GF-D8 (cell line): ENCODE measurements around the gene HMCN2.
"Not testable (repeated sequence)": the region's sequence is repeated elsewhere in the genome, so short reads cannot be mapped to it uniquely, and the experiment has no call there.

ENCODE experiments used
- DNase-seq: peaks from one replicate; lab custom pipeline; 2025; lab: John Stamatoyannopoulos, UW

The HMCN2 gene

DNA sequence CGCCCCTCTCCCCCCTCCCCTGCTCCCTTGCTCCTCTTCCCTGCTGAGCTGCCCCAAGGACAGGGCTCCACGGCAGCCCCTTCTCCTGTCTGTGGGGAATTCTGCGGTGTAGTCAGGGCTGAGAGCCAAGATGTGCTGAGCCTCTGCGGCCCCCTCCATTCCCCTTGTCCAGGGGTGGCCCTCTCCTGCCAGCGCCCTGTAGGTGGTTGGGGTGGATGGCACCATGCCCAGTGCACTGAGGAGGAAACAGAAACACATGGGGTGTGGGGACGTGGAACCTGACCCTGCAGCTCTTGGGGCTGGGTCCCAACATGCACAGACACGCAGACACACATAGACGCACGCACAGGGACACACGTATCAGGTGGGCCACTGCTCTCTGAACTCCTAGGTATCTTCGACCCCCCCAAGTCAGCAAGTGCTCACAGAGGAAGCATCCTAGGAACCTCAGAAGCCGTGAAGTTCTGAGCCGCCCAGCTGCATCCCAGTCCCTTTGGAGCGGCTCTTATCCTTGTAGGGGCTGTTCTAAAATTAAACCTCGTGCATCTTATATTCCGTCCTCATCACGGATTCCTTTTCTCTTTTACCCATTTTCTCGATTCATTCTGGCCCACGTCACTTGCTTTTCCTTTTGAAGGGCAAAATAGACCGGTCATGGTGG is 64.8 kb downstream of the HMCN2 start:
- no peak for DNase-seq

GRCh38 chr9:130331061-130331460 is 65.5 kb downstream of the HMCN2 start:
- DNase-seq, result no peak

DNA sequence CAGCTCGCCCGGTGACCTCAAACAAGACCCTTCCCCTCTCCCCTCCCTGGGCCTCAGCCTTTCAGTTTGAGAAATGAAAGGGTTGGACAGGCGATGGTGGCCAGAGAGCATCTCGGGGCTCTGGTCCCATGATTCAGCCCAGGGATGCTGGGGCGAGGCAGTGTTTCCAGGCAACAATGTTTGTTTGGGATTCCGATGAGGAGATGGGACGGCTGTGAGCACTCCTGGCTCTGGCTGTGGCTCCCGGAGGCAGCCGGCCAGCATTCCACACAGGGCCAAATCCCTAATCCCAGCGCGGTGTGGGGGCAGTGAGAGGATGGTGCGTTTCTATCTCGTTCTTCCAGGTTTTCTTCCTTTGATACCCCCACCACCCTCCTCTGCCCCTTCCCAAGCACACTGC is 66.0 kb downstream of the HMCN2 start:
- no peak for DNase-seq

GRCh38 chr9:130332384-130332926 is 66.9 kb downstream of the HMCN2 start:
- no peak for DNase-seq

DNA sequence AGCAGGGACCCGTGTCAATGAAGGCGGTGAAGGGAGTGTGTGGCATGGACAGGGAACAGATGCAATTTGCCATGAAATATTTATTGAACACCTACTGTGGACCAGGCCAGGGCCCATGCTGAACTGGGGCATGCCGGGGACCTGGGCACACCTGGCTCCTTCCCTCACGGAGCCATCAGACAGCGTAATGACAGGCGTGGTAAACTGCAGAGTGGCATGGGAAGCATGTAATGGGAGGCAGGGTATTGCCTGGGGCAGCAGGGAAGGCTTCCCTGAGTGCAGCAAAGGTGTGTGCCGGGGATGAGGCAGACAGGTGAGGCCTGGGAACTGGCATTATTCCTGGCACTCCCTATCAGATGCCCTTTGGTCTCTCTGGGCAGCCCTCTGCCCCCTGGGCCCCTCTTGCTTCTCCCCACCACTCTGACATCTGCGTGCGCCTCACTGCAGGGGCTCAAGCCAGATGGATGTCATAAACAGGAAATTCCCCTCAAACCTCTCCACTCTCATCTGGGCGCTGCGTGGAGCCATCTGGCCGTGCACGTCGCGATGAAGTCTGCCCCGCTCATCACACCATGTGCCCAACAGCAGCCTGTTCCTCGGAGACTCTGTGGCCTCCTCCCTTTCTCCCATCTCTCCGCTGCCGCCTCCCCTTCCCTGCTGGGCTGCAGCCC is 67.6 kb downstream of the HMCN2 start:
- no peak for DNase-seq

DNA sequence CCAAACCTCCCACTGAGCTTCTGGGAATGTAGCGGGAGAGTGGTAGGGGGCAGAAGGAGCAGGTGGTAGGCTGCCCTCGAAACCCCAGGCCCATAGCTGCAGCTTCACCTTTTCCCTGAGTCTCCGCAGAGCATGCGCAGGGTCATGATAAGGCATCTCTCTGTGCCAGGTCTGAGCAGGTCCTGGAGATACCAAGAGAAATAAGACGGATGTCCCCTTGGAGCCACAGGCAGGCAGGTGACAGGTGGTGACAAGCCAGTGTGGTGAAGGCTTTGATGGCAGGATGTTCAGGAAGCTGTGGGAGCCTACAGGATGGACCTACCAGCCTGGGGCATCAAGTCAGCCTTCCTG is 68.1 kb downstream of the HMCN2 start:
- DNase-seq, result no peak

- no peak for DNase-seq
Observed at GRCh38 chr9:130334915-130335314, 69.4 kb downstream of the HMCN2 start.

DNA sequence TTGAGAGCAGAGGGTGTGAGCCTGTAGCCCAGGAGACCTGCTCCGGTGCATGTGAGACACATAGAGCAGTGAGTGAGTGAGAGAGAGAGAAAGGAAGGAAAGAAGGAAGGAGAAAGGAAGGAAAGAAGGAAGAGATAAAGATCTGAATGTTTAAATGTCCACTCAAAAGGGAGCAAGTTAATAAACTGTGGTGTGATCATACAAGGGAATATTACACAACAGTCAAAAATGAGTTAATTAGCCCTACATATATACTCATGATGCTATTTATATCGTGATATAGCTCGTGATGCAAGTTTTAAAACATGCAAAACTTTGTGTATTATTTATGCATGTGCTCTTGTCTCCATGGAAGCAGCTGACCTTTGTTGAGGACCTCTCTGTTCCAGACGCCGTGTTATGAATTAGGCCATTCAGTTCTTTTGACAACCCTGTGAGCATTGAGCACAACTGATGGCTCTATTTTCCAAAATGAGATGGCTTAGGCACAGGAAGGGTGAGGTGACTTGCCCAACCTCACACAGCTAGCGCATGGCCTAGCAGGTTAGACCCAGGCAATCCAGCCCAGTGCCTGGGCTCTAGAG is 70.6 kb downstream of the HMCN2 start:
- DNase-seq, result no peak

DNA sequence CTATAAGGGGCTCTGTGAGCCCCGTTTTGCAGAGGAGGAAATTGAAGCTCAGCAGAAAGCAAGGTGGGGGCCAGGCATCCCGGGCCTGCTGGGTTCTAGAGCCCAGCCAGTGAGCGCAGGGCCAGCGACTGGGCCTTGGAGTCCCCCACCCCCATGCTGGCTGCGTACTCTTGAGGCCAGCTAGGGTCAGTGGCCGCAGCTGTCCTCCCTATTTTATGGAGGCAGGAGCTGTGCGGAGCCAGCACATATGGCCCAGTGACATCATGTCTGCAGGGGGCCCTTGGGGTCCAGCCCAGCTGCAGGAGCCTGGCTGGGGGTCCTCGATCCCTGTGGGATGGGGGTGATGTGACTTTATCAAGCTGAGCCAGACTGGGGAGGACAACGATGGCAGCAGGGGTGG is 71.3 kb downstream of the HMCN2 start:
- no peak for DNase-seq

DNA sequence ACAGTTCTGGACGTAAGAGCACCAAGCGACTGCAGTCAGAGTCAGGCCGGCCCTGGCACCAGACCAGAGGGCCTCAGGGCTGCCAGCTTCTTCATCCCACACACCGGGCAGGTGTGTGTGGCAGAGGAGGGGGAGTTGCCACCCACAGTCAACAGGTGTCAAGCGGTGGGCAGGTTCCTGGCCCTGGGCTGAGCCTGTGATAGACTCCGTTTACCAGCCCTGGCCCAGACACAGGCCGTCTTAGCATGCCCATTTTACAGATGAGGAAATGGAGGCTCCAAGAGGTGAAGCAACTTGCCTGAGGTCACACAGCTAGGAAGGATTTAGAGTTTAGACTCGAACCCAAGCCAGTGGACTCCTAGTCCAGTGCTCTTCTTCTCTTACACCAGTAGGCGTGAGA is 71.8 kb downstream of the HMCN2 start:
- no peak for DNase-seq

- no peak for DNase-seq
Observed at GRCh38 chr9:130337784-130338380, 72.3 kb downstream of the HMCN2 start.

DNA sequence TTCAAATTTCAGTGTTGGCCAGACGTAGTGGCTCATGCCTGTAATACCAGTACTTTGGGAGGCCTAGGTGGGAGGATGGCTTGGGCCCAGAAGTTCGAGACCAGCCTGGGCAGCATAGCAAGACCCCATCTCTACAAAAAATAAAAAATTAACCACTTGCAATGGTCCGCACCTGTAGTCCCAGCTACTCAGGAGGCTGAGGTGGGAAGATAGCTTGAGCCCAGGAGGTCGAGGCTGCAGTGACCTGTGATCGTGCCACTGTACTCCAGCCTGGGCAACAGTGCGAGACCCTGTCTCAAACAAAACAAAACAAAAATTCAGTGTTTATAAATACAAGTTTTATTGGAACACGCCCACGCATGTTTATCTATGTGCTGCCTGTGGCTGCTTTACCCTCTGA is 73.3 kb downstream of the HMCN2 start:
- DNase-seq, result not testable (repeated sequence)

DNA sequence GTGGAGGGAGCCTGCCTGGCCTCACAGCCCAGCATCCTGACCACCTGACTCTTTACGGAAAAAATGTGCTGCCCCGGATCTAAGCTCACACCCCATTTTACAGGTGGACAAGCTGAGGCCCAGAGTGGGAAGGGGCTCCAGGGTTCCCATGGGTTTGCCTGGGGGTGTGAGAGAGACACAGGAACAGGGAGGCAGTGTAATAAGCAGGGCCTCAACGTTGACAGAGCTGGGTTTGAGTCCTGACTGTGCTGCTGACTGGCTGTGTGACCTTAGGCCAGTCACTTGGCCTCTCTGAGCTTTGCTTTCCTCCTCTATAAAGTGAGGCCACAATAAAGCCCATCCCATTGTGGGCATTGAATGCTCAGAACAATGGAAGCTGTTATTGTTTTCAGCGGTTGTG is 73.7 kb downstream of the HMCN2 start:
- no peak for DNase-seq

DNA sequence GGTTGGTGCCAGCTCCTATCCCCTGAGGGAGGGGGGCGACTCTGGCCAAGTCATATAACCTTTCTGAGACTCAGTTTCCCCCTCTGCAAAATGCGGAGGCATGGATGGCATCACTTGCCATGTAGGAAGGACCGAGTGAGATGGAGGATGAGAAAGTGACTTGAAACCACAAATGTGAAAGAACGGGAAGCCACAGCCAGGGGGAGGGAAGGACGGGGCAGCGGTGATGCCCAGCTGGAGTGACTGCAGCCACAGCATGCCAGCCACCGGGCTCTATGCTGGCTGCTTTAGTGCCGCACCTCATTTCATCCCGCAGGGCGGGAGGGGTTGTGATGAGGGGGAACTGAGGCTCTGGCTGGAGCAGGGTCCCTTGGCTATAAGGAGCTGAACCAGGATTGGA is 74.5 kb downstream of the HMCN2 start:
- DNase-seq, result no peak

GRCh38 chr9:130340557-130340956 is 75.0 kb downstream of the HMCN2 start:
- not testable (repeated sequence) for DNase-seq

- DNase-seq, result no peak
Observed at GRCh38 chr9:130341128-130341527, 75.6 kb downstream of the HMCN2 start.

DNA sequence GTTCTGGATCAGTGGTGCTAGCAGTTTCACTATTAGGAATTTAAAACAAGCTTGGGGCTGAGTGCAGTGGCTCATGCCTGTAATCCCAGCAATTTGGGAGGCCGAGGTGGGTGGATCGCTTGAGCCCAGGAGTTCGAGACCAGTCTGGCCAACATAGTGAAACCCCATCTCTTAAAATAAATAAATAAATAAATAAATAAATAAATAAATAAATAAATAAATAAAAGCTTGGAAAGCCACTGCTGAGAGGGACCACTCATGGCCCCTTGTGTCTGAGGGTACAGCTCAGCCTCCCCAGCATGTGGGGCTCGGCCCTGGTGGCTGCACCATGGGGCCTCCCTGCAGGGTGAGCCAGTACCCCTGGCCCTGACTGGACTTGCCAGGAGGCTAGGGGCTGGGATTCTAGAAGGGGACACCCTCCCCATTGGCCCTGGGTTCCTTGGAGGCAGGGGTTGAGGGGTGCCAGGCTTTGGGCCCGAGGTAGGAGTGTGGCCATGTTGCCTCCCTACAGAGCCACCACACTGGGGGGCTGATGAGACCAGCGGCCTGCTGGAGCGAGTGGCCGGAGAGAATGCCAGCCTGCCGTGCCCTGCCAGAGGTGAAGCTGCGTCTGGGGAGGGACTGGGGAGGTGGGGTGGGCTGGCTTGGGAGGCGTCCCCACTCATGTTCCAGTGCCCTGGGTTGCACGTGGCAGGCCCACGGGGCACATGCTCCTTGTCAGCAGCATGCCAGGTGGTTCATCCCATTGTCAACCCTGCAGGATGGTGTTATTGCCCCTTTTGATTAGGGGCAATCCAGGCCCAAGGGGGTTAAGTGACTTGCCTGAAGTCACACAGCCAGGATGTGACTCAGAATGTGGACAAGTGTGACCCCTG is 76.5 kb downstream of the HMCN2 start:
- DNase-seq, result no peak

DNA sequence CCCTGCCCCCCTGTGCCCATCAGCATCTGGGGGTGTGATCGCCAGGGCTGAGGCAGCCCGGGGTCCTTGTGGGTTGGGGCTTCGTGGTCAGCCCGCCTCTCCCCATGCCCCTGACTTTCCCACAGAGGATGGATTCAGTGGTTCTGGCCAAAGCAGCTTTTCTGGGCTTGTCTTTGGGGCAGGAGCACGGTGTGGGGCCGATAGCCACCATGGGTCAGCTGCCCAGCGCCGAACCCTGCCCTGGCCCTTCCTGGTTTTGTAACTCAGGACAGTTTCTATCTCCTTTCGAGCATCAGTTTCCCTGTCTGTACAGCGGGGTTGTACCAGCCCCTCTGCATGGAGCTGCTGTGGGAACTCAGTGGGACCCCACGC is 77.1 kb downstream of the HMCN2 start:
- DNase-seq, result no peak

DNA sequence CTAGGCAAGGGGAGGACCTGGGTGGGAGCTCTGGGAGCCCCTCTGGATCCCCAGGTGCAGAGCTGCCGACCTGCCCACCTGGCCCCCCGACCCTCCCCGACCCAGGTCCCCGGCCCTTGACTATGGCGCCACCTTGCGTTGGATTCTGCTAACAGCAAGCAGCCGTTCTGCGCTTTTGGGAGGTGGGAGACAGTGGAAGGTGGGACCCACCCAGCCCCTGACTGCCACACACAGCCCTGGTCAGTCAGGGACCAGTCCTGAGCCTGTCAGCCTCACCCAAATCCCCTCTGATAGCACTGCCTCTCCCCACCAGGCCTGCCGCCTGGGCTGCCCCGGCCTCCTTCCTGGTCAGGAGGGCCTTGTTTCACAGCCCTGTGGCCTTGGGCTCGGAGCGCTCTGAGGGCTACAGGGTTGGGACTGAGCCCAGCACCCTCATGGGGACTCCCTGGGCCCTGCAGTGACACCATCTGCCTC is 77.9 kb downstream of the HMCN2 start:
- DNase-seq, result no peak

DNA sequence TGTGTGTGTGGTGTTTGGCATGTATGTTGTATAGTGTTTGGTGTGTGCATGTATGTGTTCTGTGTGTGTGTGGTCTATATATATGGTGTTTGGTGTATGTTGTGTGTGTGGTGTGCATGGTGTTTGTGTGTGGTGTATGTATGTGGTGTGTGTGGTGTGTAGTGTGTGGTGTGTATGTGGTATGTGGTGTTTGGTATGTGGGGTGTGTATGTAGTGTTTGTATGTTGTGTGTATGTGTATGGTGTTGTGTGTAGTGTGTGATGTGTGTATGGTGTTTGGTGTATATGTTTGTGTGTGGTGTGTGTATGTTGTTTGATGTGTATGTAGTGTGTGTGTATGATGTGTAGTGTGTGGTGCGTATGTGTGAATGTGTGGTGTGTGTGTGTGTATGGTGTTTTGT is 78.8 kb downstream of the HMCN2 start:
- DNase-seq, result no peak

DNA sequence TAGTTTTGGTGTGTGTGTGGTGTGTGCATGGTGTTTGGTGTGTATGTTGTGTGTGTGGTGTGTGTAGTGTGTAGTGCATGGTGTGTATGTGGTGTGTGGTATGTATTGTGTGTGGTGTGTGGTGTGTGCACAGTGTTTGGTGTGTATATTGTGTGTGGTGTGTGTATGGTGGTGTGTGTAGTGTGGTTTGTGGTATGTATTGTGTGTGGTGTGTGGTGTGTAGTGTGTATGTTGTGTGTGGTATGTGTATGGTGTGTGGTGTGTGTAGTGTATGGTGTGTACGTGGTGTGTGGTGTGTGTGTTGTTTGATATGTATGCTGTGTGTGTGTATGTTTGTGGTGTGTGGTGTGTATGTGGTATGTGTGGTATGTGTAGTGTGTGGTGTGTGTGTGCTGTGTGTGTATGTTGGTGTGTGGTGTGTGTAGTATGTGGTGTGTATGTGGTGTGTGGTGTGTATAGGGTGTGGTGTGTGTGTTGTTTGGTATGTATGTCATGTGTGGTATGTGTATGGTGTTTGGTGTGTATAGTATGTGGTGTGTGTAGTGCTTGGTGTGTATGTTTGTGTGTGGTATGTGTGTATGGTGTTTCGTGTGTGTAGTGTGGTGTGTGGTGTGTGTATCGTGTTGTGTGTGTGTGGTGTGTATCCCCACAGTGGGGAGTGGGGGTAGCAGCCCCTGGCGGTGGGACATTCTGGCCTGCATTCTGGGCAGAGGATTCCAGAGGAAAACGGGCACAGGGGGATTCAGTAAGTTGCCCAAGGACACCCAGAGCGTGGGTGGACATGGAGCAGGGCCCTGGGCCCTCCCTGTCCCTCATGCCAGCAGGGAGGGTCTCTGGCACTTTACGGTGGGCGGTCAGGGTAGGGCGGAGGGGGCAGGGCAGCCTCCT is 79.7 kb downstream of the HMCN2 start:
- no peak for DNase-seq
